A549 (cell line): ENCODE data around the gene ASAP2.

Source experiments
- CTCF ChIP-seq: fragments of >200 bp; sonication (Bioruptor Twin); formaldehyde crosslinking; IDR thresholded peaks from 3 replicates; pipeline ENCODE4 v1.5.1; 2016
- JUN ChIP-seq, 2 experiments: fragments of >200 bp; sonication (Bioruptor Twin); formaldehyde crosslinking; IDR thresholded peaks; 2 replicates in 1 of 2; 3 replicates in 1 of 2; pipeline ENCODE4 v1.6.1; 2016 to 2017
- MAX ChIP-seq: IDR thresholded peaks from 2 replicates; pipeline ENCODE4 v1.6.1; 2012
- POLR2A ChIP-seq: IDR thresholded peaks from 2 replicates; pipeline ENCODE4 v1.6.1; 2012; ENCODE audit warnings: mild to moderate bottlenecking, low read length
- RAD21 ChIP-seq, 2 experiments: fragments of >200 bp in 1 of 2; sonication (Bioruptor Twin) in 1 of 2; formaldehyde crosslinking in 1 of 2; IDR thresholded peaks in 1 of 2; conservative IDR thresholded peaks in 1 of 2; 2 replicates in 1 of 2; 3 replicates in 1 of 2; pipeline ENCODE4 v1.6.1; 2012 to 2018; ENCODE audit warnings: inconsistent platforms in 1 of 2
- RFX5 ChIP-seq: fragments of 450-650 bp; IDR thresholded peaks from 2 replicates; pipeline ENCODE4 v1.7.1; 2014; ENCODE audit warnings: antibody characterized with exemption, mild to moderate bottlenecking, moderate library complexity
- ZC3H11A ChIP-seq: fragments of 450-650 bp; IDR thresholded peaks from 2 replicates; pipeline ENCODE4 v1.6.1; 2014; ENCODE audit warnings: antibody characterized with exemption, mild to moderate bottlenecking

GRCh38 chr2:9237831-9238230, 31.2 kb downstream of the ASAP2 start:
- TF ChIP-seq CTCF (no peak), ZC3H11A (no peak), MAX (no peak), POLR2A (no peak), RFX5 (no peak), JUN (IDR thresholded peaks at IDR 0.05) (no peak), RAD21 (conservative IDR thresholded peaks at IDR 0.05 in 1 of 2, IDR thresholded peaks at IDR 0.05 in 1 of 2) (no peak)
